ENCODE measurements around the gene GEMIN7. TPM values are rescaled to one million over a fixed set of nuclear protein-coding genes. Genes with fewer than 3 reads are reported as not detected.
A peak's percentile ranks its signal among the peaks of the same experiment; 100 is the strongest.

GEMIN7 gene
- total RNA-seq, 1 donor = 14.8 TPM

DNA sequence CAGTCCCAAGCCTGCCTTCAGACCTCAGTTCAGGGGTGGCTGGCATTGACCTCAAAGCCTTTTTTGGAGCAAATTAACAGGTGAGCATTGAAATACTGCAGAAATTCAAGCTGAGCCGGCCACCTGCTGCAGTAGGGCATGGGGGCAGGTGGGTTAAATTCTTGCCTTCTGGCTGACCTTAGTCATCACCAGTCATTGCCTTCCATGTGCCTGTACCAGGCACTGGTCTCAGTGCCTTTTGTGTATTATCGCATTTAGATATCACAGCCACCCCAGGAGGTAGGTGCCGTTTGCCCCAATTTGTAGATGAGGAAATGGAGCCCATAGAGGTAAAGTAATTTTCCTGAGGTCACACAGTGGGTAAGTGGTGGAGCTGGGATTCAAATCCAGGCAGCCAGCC lies 21.1 kb downstream of the GEMIN7 start:
- Histone ChIP-seq H3K4me1 (ENCODE audit: insufficient read depth, low read length) (peaks cover 36% of the 10 kb centered on the region), H3K36me3 (ENCODE audit: insufficient read depth, low read length) (no peaks in the 10 kb centered on the region), H2AFZ (ENCODE audit: low read length) (no peak overlapping the region), H4K20me1 (ENCODE audit: insufficient read depth, low read length) (peaks cover 92% of the 10 kb centered on the region), H3K9me3 (ENCODE audit: low read depth, low read length) (no peaks in the 10 kb centered on the region), H3K27ac (ENCODE audit: low read depth, low read length) (peak overlapping the region; percentile 17), H3K27me3 (ENCODE audit: insufficient read depth, low read length) (no peaks in the 10 kb centered on the region), H3K4me2 (ENCODE audit: insufficient read depth, low read length) (no peak overlapping the region), H3K4me3 (ENCODE audit: insufficient read depth, low read length) (no peak overlapping the region), H3K79me2 (ENCODE audit: insufficient read depth, low read length) (peaks cover 100% of the 10 kb centered on the region)
- TF ChIP-seq, protein P1, sequence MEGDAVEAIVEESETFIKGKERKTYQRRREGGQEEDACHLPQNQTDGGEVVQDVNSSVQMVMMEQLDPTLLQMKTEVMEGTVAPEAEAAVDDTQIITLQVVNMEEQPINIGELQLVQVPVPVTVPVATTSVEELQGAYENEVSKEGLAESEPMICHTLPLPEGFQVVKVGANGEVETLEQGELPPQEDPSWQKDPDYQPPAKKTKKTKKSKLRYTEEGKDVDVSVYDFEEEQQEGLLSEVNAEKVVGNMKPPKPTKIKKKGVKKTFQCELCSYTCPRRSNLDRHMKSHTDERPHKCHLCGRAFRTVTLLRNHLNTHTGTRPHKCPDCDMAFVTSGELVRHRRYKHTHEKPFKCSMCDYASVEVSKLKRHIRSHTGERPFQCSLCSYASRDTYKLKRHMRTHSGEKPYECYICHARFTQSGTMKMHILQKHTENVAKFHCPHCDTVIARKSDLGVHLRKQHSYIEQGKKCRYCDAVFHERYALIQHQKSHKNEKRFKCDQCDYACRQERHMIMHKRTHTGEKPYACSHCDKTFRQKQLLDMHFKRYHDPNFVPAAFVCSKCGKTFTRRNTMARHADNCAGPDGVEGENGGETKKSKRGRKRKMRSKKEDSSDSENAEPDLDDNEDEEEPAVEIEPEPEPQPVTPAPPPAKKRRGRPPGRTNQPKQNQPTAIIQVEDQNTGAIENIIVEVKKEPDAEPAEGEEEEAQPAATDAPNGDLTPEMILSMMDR (IDR thresholded peaks at IDR 0.05; ENCODE audit: extremely low read depth, low read depth, low read length) = no peak
- no peak for DNase-seq (ENCODE audit: insufficient read length, low spot score, missing footprints)

DNA sequence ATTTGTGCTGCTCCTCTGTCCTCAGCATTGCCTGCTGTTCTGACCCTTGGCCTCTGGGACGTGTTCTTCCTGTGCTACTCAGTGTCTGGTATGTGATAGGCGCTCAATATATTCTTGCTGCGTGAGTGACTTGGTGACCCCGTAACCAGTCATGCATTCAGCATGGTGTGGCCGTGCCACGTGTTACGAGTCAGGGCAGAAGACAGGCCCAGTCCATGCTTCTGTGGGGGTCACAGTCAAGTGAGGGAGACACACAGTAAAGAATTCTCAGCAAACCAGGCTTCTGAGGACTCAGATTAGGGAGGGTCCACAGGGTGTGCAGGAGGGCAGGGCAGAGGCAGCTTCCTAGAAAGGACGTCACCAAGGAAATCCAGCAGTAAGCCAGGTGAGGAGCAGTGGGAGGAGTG lies 21.8 kb downstream of the GEMIN7 start:
- H3K4me3 ChIP-seq (ENCODE audit: insufficient read depth, low read length) = no peak overlapping the region
- DNase-seq (ENCODE audit: insufficient read length, low spot score, missing footprints) = no peak

DNA sequence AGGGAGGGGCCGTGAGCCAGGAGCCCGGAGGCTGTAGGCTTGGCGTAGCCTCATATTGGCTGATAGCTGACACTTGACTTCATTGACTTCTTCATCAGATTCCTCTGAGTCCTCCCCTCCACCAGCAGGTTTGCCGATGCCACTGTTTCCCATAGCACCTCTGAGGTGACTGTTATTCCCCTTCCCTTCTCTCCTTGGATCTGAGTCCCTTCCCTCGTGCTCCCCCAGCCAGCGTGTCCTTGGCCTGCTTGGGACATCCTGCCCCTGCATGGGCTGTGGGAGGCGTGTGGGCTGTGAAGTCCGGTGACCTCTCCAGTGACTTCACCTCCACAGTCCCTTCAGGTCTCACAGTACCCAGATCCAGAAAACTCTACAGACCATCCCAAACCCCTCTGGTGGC lies 22.7 kb downstream of the GEMIN7 start:
- H3K4me2 ChIP-seq (ENCODE audit: insufficient read depth, low read length) = no peak overlapping the region
- H3K36me3 ChIP-seq (ENCODE audit: insufficient read depth, low read length) = no peaks in the 10 kb centered on the region
- no peaks in the 10 kb centered on the region for H3K9me3 ChIP-seq (ENCODE audit: low read depth, low read length)
- no peaks in the 10 kb centered on the region for H3K27me3 ChIP-seq (ENCODE audit: insufficient read depth, low read length)
- peaks cover 83% of the 10 kb centered on the region for H4K20me1 ChIP-seq (ENCODE audit: insufficient read depth, low read length)
- TF ChIP-seq, protein P1 (IDR thresholded peaks at IDR 0.05; ENCODE audit: extremely low read depth, low read depth, low read length) = no peak
- H3K4me1 ChIP-seq (ENCODE audit: insufficient read depth, low read length) = peaks cover 36% of the 10 kb centered on the region
- no peak overlapping the region for H2AFZ ChIP-seq (ENCODE audit: low read length)
- H3K79me2 ChIP-seq (ENCODE audit: insufficient read depth, low read length) = peaks cover 97% of the 10 kb centered on the region
- H3K27ac ChIP-seq (ENCODE audit: low read depth, low read length) = no peak overlapping the region
- no peak overlapping the region for H3K4me3 ChIP-seq (ENCODE audit: insufficient read depth, low read length)
- DNase-seq (ENCODE audit: insufficient read length, low spot score, missing footprints) = no peak

More for the DNA sequence above, 21.8 kb downstream of the GEMIN7 start:
- H3K27me3 ChIP-seq (ENCODE audit: insufficient read depth, low read length) = no peaks in the 10 kb centered on the region
- peaks cover 36% of the 10 kb centered on the region for H3K4me1 ChIP-seq (ENCODE audit: insufficient read depth, low read length)
- H3K27ac ChIP-seq (ENCODE audit: low read depth, low read length) = peak overlapping the region; percentile 17
- H3K79me2 ChIP-seq (ENCODE audit: insufficient read depth, low read length) = peaks cover 100% of the 10 kb centered on the region
- H3K9me3 ChIP-seq (ENCODE audit: low read depth, low read length) = no peaks in the 10 kb centered on the region
- H4K20me1 ChIP-seq (ENCODE audit: insufficient read depth, low read length) = peaks cover 91% of the 10 kb centered on the region
- no peaks in the 10 kb centered on the region for H3K36me3 ChIP-seq (ENCODE audit: insufficient read depth, low read length)
- H3K4me2 ChIP-seq (ENCODE audit: insufficient read depth, low read length) = no peak overlapping the region
- H2AFZ ChIP-seq (ENCODE audit: low read length) = no peak overlapping the region
- TF ChIP-seq, protein P1 (IDR thresholded peaks at IDR 0.05; ENCODE audit: extremely low read depth, low read depth, low read length) = no peak

DNA sequence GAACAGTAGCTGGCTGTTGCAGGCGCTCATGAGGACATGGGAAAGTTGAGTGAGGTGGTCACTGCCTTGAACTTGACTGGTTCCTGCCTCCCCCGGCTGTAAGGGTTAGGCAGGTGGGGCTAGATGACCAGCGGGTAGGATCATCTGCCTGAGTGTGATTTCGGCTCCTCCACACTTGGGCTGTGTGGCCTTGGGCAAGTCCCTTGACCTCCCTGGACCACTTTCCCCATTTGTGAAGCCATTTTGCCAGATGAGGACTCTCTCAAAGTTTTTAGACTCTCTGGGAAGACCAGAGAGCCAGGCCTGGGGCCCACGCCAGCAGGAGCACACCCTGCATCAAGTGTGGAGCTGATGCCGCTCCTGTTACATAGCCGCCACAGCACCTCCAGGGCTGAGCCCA lies 23.4 kb downstream of the GEMIN7 start:
- Histone ChIP-seq H2AFZ (ENCODE audit: low read length) (no peak overlapping the region), H3K27me3 (ENCODE audit: insufficient read depth, low read length) (no peaks in the 10 kb centered on the region), H3K36me3 (ENCODE audit: insufficient read depth, low read length) (no peaks in the 10 kb centered on the region), H3K27ac (ENCODE audit: low read depth, low read length) (no peak overlapping the region), H3K4me1 (ENCODE audit: insufficient read depth, low read length) (peaks cover 33% of the 10 kb centered on the region), H3K9me3 (ENCODE audit: low read depth, low read length) (no peaks in the 10 kb centered on the region), H4K20me1 (ENCODE audit: insufficient read depth, low read length) (peaks cover 78% of the 10 kb centered on the region), H3K4me2 (ENCODE audit: insufficient read depth, low read length) (no peak overlapping the region), H3K4me3 (ENCODE audit: insufficient read depth, low read length) (no peak overlapping the region), H3K79me2 (ENCODE audit: insufficient read depth, low read length) (peaks cover 97% of the 10 kb centered on the region)
- TF ChIP-seq, protein P1 (IDR thresholded peaks at IDR 0.05; ENCODE audit: extremely low read depth, low read depth, low read length) = no peak
- no peak for DNase-seq (ENCODE audit: insufficient read length, low spot score, missing footprints)

Data from osteoblast (primary cell).